Endothelial cell of umbilical vein (primary cell): ENCODE results near the gene OSBPL8. TPM values are rescaled to one million over a fixed set of nuclear protein-coding genes. Genes with fewer than 3 reads are reported as not detected.

Experiments used
- BruUV-seq: library from RNA; stranded (reverse); fragments of 400-500 nt; replicated peaks from 2 replicates; lab custom pipeline; 2021; lab: Mats Ljungman, UMichigan
- CTCF ChIA-PET: fragments of 300-600, 350-600 bp; sonication (Branson Sonifier 250); formaldehyde crosslinking; loops from one replicate; lab custom pipeline; 2021; ENCODE audit warnings: antibody characterized with exemption, inconsistent platforms; lab: Charles Lee
- POLR2A ChIA-PET: fragments of 300-600, 350-600 bp; sonication (Branson Sonifier 250); formaldehyde crosslinking; loops from one replicate; lab custom pipeline; 2021; ENCODE audit warnings: antibody characterized with exemption, inconsistent platforms; lab: Charles Lee
- DNase-seq: peaks from one replicate; pipeline ENCODE4 v3.0.0-alpha.2; 2011; ENCODE audit warnings: low read depth, low spot score
- FAIRE-seq: peaks from 2 replicates; lab custom pipeline; 2011; peaks lifted over from hg19 to GRCh38; lab: Jason Lieb, UNC
- H2AFZ ChIP-seq: 2 replicates; pipeline ENCODE4 v1.6.0; 2012; ENCODE audit warnings: low read depth, low read length, control low read depth, inconsistent platforms
- H3K27ac ChIP-seq: 2 replicates; pipeline ENCODE4 v1.5.1; 2011; ENCODE audit warnings: low read depth, mild to moderate bottlenecking, control low read depth, low read length, moderate library complexity; ENCODE audit not compliant: insufficient read depth
- H3K27me3 ChIP-seq, 2 experiments: 2 replicates each; pipeline versions ENCODE4 v1.6.0 to v1.6.1; 2011; ENCODE audit warnings: low read length in 2 of 2, mixed read lengths in 1 of 2; ENCODE audit not compliant: control insufficient read depth in 2 of 2, insufficient read depth in 2 of 2
- H3K36me3 ChIP-seq, 2 experiments: 2 replicates in 1 of 2; 3 replicates in 1 of 2; pipeline ENCODE4 v1.5.1; 2011; ENCODE audit warnings: low read length in 2 of 2, mild to moderate bottlenecking in 1 of 2, moderate library complexity in 1 of 2; ENCODE audit not compliant: control insufficient read depth in 2 of 2, insufficient read depth in 2 of 2; ENCODE audit errors: extremely low read depth in 1 of 2
- H3K4me1 ChIP-seq: 3 replicates; pipeline ENCODE4 v1.5.1; 2011; ENCODE audit warnings: mild to moderate bottlenecking, low read length; ENCODE audit not compliant: control insufficient read depth, insufficient read depth; ENCODE audit errors: extremely low read depth
- H3K4me2 ChIP-seq: 2 replicates; pipeline ENCODE4 v1.6.1; 2011; ENCODE audit warnings: low read length, control low read depth, mixed read lengths; ENCODE audit not compliant: insufficient read depth
- H3K4me3 ChIP-seq, 3 experiments: fragments of 200-600 bp in 1 of 3; sonication (generic), shearing (Covaris generic) in 1 of 3; replicated peaks in 1 of 3; 2 replicates each; pipeline ENCODE4 v1.5.1; 2011 to 2016; ENCODE audit warnings: control low read depth in 3 of 3, low read length in 3 of 3, mild to moderate bottlenecking in 2 of 3, inconsistent platforms in 1 of 3, low read depth in 1 of 3, moderate library complexity in 1 of 3; ENCODE audit not compliant: insufficient read depth in 1 of 3
- H3K79me2 ChIP-seq: 2 replicates; pipeline ENCODE4 v1.6.0; 2012; ENCODE audit warnings: low read length, inconsistent platforms; ENCODE audit not compliant: control insufficient read depth, insufficient read depth
- H3K9ac ChIP-seq: replicated peaks from 2 replicates; pipeline ENCODE3; 2011; ENCODE audit warnings: low read length, control low read depth; ENCODE audit not compliant: insufficient read depth; ENCODE audit errors: extremely low read depth
- H3K9me1 ChIP-seq: replicated peaks from 3 replicates; pipeline ENCODE4 v1.6.0; 2011; ENCODE audit warnings: mild to moderate bottlenecking, low read length; ENCODE audit not compliant: control insufficient read depth, insufficient read depth; ENCODE audit errors: extremely low read depth
- H3K9me3 ChIP-seq: replicated peaks from 2 replicates; pipeline ENCODE4 v1.5.1; 2012; ENCODE audit warnings: low read length, inconsistent platforms; ENCODE audit not compliant: control insufficient read depth, insufficient read depth
- H4K20me1 ChIP-seq: replicated peaks from 2 replicates; pipeline ENCODE3; 2011; ENCODE audit warnings: mild to moderate bottlenecking, low read length; ENCODE audit not compliant: control insufficient read depth, insufficient read depth; ENCODE audit errors: extremely low read depth
- EZH2 ChIP-seq: IDR thresholded peaks from 2 replicates; pipeline ENCODE4 v1.6.1; 2012; ENCODE audit warnings: borderline replicate concordance, low read depth, mild to moderate bottlenecking, moderate library complexity, low read length, inconsistent platforms; ENCODE audit not compliant: severe bottlenecking
- FOS ChIP-seq: IDR thresholded peaks from 2 replicates; pipeline ENCODE4 v1.6.1; 2011; ENCODE audit warnings: mild to moderate bottlenecking, low read length, moderate library complexity, borderline replicate concordance; ENCODE audit not compliant: insufficient read depth
- GATA2 ChIP-seq: IDR thresholded peaks from 2 replicates; pipeline ENCODE4 v1.7.0; 2011; ENCODE audit warnings: low read depth, mild to moderate bottlenecking, moderate library complexity, mixed read lengths, low read length; ENCODE audit not compliant: insufficient read length, insufficient read depth
- JUN ChIP-seq: IDR thresholded peaks from 2 replicates; pipeline ENCODE4 v1.6.1; 2011; ENCODE audit warnings: borderline replicate concordance, low read depth; ENCODE audit not compliant: insufficient read length, insufficient read depth
- MAX ChIP-seq: IDR thresholded peaks from 2 replicates; pipeline ENCODE4 v1.6.1; 2011; ENCODE audit not compliant: insufficient read depth, insufficient read length
- MYC ChIP-seq: IDR thresholded peaks from one replicate; pipeline ENCODE4 v1.6.1; 2011; ENCODE audit warnings: mild to moderate bottlenecking, low read depth, low read length
- POLR2A ChIP-seq: IDR thresholded peaks from 2 replicates; pipeline ENCODE4 v1.6.1; 2012; ENCODE audit warnings: low read depth, mild to moderate bottlenecking, control low read depth, low read length
- POLR2AphosphoS5 ChIP-seq: IDR thresholded peaks from 2 replicates; pipeline ENCODE4 v1.6.1; 2012; ENCODE audit warnings: low read depth, mild to moderate bottlenecking, control low read depth, low read length, moderate library complexity; ENCODE audit not compliant: insufficient read depth
- dilution Hi-C: fragments of 300-500 bp; cut with MboI; formaldehyde crosslinking; loops from one replicate; pipeline ENCODE4 v1.15.0; 2019; ENCODE audit warnings: low sequenced_read_pairs; ENCODE audit not compliant: extremely low pct_ligation_motif_present
- intact Hi-C: fragments of 100-400 bp; cut with micrococcal nuclease; formaldehyde crosslinking; loops from one replicate; pipeline ENCODE4 v1.10.0; 2022
- polyA plus RNA-seq, 4 experiments: library from polyadenylated mRNA; depleted of rRNA in 3 of 4; stranded (reverse) in 3 of 4; unstranded in 1 of 4; fragments of >200 nt; gene quantifications; 2 replicates each; pipeline versions ENCODE4 v1.2.1 to v1.2.3, GENCODE V29; 2011 to 2012; ENCODE audit warnings: missing spikeins in 1 of 4
- total RNA-seq: library from RNA; stranded (reverse); gene quantifications from 2 replicates; pipeline ENCODE4 v1.2.3, GENCODE V29; 2021
- TF ChIP-seq, protein P1 (sequence below), 2 donors: IDR thresholded peaks; 1 replicate in 1 of 2; 2 replicates in 1 of 2; pipeline ENCODE4 v1.5.1; 2011; ENCODE audit warnings: low read length in 2 of 2, mild to moderate bottlenecking in 2 of 2, moderate library complexity in 2 of 2, control low read depth in 1 of 2, inconsistent platforms in 1 of 2, low read depth in 1 of 2; ENCODE audit not compliant: insufficient read depth in 1 of 2; ENCODE audit errors: extremely low read depth in 1 of 2

The OSBPL8 gene
- total and polyA plus RNA-seq, 2 donors (not counting 3 experiments of a cell fraction or from before 2014, with no cell fraction given), result 10.3 to 47.6 TPM

DNA sequence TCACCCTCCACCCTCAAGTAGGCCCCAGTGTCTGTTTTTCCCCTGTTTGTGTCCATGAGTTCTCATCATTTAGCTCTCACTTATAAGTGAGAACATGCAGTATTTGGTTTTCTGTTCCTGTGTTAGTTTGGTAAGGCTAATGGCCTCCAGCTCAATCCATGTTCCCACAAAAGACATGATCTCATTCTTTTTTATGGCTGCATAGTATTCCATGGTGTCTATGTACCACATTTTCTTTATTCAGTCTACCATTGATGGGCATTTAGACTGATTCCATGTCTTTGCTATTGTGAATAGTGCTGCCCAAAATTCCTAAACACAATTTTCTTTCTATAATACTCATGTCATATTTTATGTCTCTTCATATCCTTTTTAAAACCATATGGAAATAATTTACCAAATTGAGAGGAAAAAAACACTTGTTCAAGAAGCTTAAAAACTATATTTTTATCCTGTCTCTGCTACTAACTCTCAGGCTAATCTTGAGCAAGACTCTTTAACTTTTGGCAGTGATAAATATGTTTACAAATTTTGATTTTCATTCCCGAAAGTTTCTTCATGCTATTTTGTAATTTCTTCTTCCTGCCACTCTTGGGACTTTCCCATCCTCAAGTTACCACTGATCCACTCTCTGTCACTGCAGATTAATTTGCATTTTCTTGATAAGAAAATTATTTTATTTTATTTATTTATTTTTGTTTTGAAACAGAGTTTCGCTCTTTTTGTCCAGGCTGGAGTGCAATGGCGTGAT, 28.0 kb upstream of the OSBPL8 start:
- CTCF ChIA-PET, result interaction anchor here (0.7 to 4.5 kb wide), 23 partner anchors 15 to 1253 kb away, joined by 3 to 39 read pairs (median 6); partner anchors contain the start of genes BBS10, GLIPR1L1, KRR1 and OSBPL8

More for the DNA sequence above, 28.0 kb upstream of the OSBPL8 start:
- no peak for DNase-seq
- no TSS peak for BruUV-seq
- Histone ChIP-seq H4K20me1 (no peaks in the 10 kb centered on the region), H3K4me1 (peaks cover 3% of the 10 kb centered on the region), H3K4me2 (no peak overlapping the region), H3K9me1 (no peaks in the 10 kb centered on the region), H3K9me3 (no peaks in the 10 kb centered on the region), H2AFZ (no peak overlapping the region), H3K36me3 (no peaks in the 10 kb centered on the region), H3K27ac (no peak overlapping the region), H3K27me3 (no peaks in the 10 kb centered on the region), H3K9ac (no peak overlapping the region), H3K79me2 (no peaks in the 10 kb centered on the region), H3K4me3 (no peak overlapping the region)
- FAIRE-seq, result no peak
- POLR2A ChIA-PET, result no interaction called here
- dilution Hi-C loops (no loop called here), intact Hi-C loops (loop anchor here (1.0 to 10.0 kb wide), 3 partner anchors 130 to 1103 kb away; partner anchors contain the start of genes BBS10 and GLIPR1)
- TF ChIP-seq POLR2AphosphoS5 (no peak), EZH2 (no peak), FOS (no peak), GATA2 (no peak), JUN (no peak), POLR2A (no peak), MYC (no peak), MAX (no peak)
- TF ChIP-seq, protein P1, sequence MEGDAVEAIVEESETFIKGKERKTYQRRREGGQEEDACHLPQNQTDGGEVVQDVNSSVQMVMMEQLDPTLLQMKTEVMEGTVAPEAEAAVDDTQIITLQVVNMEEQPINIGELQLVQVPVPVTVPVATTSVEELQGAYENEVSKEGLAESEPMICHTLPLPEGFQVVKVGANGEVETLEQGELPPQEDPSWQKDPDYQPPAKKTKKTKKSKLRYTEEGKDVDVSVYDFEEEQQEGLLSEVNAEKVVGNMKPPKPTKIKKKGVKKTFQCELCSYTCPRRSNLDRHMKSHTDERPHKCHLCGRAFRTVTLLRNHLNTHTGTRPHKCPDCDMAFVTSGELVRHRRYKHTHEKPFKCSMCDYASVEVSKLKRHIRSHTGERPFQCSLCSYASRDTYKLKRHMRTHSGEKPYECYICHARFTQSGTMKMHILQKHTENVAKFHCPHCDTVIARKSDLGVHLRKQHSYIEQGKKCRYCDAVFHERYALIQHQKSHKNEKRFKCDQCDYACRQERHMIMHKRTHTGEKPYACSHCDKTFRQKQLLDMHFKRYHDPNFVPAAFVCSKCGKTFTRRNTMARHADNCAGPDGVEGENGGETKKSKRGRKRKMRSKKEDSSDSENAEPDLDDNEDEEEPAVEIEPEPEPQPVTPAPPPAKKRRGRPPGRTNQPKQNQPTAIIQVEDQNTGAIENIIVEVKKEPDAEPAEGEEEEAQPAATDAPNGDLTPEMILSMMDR (IDR thresholded peaks at IDR 0.05; ENCODE audit: extremely low read depth in 1 of 2, insufficient read depth in 1 of 2, low read depth in 1 of 2, low read length in 2 of 2), result no peak
